Nucleus accumbens (tissue), 56 donors: ENCODE data around the gene SHISA4.
A peak's percentile ranks its signal among the peaks of the same experiment; 100 is the strongest.

ENCODE experiments used
- DNase-seq, 56 donors: peaks; one replicate each; lab custom pipeline; 2025; lab: John Stamatoyannopoulos, UW

Gene SHISA4

GRCh38 chr1:201880928-201881571, 7.6 kb upstream of the SHISA4 start:
- DNase-seq, result no peak

DNA sequence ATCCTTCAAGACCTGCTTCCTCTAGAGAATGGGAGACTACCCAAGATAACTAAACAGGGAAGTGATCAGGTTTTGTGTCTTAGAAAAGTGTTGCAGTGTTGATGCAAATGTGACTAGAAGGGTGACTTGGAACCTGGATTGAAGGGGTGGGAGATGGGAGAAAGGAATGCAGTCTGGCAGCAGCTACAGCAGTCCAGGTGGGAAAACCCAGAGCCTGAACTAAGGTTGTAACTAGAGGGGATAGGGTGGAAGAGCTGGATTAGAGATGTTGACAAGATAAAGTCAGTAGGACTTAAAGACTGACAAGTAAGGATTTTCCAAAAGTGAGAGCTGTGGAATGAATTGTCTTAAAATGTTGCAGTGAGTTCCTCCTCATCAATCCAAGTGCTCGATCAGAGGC, 7.1 kb upstream of the SHISA4 start:
- DNase-seq, result no peak

GRCh38 chr1:201882665-201883132, 6.0 kb upstream of the SHISA4 start:
- peak in 9 of 56 donors; percentile 25 to 76 (median 44) for DNase-seq

DNA sequence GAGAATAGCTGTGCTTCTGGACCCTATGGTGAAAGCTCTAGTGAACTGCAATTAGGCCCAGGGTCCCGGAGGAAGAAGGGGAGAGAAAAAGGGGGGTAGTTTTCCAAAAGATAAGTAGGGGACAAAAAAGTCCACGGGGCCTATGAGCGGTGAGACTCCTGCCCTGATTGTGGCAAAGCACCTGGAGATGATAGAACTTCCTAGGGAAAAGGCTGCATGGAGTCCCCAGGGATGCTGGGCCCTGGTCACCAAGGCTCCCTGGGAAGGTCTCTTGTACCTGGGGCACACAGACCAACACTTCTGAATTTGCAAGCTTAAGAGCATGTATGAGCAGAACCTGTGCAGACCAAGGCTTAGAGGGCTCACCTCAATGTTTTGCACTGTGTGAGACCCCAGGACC, 5.4 kb upstream of the SHISA4 start:
- DNase-seq, result no peak

DNA sequence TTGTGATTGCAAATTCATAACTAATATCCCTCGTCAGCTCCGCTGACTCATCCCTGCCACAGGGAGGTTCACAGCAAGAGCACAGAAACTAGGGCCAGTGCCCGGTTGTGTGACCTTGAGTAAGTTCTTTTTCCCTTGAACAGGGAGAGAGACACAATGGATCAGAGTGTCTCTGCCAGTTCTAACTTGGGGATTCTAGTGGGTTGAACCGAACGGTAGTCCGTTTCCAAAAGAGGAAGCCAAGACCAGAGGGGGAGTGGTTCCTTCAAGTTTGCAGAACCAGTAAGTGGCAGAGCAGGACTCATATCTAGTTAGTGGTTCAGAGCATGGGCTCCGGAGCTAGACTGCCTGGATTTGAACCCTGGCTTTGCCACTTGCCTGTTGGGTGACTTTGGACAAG, 4.9 kb upstream of the SHISA4 start:
- DNase-seq, result peak in 5 of 56 donors; percentile 23 to 56 (median 39)

GRCh38 chr1:201884425-201884824, 4.3 kb upstream of the SHISA4 start:
- no peak for DNase-seq

DNA sequence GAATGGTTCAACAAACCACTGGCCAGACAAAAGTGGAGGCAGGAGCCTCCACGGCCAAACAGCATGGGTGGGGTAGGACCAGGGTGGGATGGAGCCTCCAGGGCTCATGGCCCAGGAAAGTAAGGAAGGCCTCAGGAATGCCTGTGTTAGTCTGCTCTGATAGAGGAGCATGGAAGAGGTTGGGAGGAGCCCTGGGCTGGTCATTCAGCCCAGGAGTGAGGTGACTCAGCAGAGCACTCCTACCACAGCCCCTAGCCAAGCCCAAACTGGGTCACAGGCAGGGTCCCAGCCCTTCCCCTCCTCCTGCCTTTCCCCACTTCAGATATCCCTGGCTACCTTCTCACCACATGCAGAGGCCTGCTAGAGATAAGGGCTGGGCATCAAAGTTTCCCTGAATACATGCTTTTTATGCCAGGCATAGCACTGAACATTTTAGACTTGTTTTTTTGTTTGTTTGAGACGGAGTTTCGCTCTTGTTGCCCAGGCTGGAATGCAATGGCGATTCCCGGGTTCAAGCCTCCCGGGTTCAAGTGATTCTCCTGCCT, 3.1 kb upstream of the SHISA4 start:
- no peak for DNase-seq

DNA sequence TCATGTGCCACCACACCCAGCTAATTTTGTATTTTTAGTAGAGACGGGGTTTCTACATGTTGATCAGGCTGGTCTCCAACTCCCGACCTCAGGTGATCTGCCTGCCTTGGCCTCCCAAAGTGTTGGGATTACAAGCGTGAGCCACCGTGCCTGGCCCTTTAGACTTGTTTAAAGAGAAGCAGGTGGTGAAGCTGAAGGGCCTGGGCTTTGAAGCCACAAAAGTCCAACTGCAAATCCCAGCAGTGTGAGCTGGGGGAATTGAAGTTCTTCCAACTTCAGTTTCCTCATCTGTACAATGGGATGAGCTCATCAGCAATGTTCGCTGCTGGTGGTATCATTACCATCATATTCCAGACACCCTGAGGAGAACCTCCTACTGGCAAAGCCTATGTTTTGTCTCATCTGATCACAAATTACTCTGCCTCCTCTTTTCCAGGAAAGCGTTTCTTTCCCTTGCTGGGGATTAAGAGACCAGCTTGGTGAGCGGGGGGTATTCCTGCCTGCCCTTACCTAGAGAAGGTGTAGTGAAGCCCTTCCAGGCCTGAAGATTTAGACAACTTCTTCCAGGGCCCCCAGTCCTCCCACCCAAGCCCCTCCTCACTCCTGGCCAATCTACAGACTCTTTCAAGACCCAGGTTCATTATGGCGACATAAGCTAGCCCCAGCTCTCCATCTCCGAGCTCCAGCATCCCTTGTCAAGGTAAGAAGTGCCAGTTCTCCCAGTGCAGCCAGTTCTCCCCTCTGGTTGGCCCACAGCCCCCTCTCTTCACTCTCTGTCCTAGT, 2.4 kb upstream of the SHISA4 start:
- DNase-seq, result no peak

GRCh38 chr1:201887116-201887866, 1.4 kb upstream of the SHISA4 start:
- DNase-seq, result peak in 13 of 56 donors; percentile 7 to 56 (median 38)

DNA sequence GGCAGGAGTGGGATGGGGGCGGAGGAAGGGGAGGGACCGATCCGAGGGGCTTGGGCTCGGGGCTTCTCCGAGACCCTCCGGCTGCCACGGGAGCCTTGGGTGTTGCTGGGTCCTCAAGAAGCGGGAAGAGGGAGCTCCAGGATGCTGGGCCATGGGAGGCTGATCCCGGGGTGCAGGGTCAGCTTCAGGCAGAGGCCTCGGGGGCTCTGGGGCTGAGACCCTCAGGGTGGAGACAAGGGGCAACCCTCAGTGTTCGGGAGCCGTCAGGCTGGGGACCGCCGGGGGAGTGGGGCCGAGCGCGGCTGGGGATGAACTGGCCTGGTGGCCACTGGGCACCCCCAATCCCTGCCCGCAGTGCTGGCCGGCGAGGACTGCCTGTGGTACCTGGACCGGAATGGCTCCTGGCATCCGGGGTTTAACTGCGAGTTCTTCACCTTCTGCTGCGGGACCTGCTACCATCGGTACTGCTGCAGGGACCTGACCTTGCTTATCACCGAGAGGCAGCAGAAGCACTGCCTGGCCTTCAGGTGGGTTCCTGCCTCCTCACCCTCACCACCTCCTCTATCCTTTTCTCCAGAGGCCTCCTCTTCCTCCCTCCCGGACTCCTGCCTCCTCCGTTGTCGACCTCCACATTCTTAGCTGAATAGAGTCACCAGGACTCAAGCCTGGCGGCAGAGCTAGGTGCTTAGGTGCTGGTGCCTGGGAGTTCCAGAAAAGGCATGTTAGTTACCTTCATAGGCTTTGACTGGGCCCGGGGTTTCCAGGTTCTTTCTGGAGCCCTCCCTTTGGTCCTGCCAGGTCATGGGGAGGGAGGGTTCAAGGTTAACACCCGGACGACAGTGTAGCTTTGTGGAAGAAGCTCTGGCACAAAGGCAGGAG, 631 bp downstream of the SHISA4 start:
- DNase-seq, result peak in 12 of 56 donors; percentile 37 to 70 (median 50)

DNA sequence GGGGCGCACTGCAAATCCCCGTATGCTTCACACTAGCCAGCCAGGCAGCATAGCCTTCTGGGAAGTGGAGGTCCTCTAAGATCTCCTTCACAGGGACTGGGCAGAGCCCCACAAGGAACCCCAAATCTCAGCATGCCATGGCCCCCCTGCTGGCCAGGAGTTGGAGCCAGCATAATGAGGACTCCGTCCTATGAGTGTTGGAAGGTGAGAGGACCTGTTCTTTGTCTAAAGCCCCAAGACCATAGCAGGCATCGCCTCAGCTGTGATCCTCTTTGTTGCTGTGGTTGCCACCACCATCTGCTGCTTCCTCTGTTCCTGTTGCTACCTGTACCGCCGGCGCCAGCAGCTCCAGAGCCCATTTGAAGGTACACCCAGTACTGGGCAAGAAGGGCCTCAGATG, 1.5 kb downstream of the SHISA4 start:
- DNase-seq, result no peak

DNA sequence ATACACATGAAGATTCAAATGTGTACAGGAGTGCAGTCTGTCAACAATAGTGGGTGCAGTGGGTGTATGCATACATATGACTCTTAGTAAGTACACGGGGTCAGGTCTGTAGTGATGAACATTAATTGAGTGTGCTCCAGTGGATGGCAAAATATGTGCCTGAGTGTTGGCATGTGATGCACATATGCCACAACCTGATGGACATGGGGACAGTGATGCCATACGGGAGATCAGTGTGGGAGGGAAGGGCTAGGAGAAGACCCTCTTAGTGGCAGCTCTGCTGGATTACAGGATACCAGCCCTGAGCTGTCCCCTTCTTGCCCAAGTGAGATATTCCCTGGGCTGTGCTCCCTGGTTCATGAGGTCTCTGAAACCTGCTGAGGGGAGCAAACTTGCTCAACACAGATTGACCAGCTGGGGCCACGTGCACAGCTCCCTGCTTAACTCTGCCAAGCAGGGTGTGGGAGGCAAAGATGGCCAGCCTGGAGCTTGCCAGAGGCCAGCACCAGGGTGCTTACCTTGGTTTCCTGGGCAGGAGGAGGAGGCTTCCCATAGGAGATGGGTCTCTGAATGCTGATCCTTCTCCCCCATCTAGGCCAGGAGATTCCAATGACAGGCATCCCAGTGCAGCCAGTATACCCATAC, 2.2 kb downstream of the SHISA4 start:
- DNase-seq, result no peak

GRCh38 chr1:201891451-201892045, 2.9 kb downstream of the SHISA4 start:
- no peak for DNase-seq

DNA sequence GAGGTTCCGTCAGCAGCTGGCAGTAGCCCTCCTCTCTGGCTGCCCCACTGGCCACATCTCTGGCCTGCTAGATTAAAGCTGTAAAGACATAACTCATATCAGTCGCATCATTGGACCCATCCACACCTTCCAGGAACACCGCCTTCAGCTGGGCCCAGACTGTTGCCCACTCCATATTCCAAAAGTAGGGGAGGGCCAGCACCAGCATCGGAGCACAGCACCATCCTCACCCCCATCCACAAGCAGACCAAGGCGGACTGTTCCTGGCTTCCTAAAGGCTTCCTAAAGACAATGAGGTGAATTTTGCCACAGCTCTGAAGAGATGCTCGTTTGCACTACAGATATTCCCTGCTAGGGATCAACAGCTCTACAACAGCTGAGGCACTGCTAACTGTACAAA, 3.5 kb downstream of the SHISA4 start:
- no peak for DNase-seq

GRCh38 chr1:201893431-201893830, 4.7 kb downstream of the SHISA4 start:
- no peak for DNase-seq

- no peak for DNase-seq
These were observed 5.8 kb downstream of the SHISA4 start for GRCh38 chr1:201894343-201895119.

- DNase-seq, result no peak
These were observed 6.5 kb downstream of the SHISA4 start for GRCh38 chr1:201895120-201895665.
